PC-3 (cell line): ENCODE data around the gene ZBTB11. TPM values are rescaled to one million over a fixed set of nuclear protein-coding genes. Genes with fewer than 3 reads are reported as not detected.
"Not testable (repeated sequence)": the region's sequence is repeated elsewhere in the genome, so short reads cannot be mapped to it uniquely, and the experiment has no call there.

ENCODE experiments used
- ATAC-seq: fragments of 200-7000 bp; cut with Tn5 transposase; 2 replicates; pipeline ENCODE4 v1.9.1; 2020; ENCODE audit warnings: mild to moderate bottlenecking, moderate library complexity
- BruUV-seq: library from RNA; stranded (reverse); fragments of 400-500 nt; replicated peaks from 2 replicates; lab custom pipeline; 2021; lab: Mats Ljungman, UMichigan
- CTCF ChIA-PET: fragments of 300-600 bp; sonication (Branson Sonifier 250); formaldehyde crosslinking; loops from one replicate; lab custom pipeline; 2022; ENCODE audit warnings: antibody characterized with exemption; lab: Charles Lee
- POLR2A ChIA-PET: fragments of 300-600 bp; sonication (Branson Sonifier 250); formaldehyde crosslinking; loops from one replicate; lab custom pipeline; 2022; ENCODE audit warnings: antibody characterized with exemption; ENCODE audit not compliant: unreplicated experiment; lab: Charles Lee
- DNase-seq: peaks from one replicate; pipeline ENCODE4 v3.0.0-alpha.2; 2015
- H2AFZ ChIP-seq: fragments of 300-600 bp; sonication (generic); 2 replicates; pipeline ENCODE4 v1.6.0; 2016; ENCODE audit warnings: antibody characterized with exemption, low read length
- H3F3A ChIP-seq: fragments of 300-600 bp; sonication (generic); one replicate; pipeline ENCODE4 v1.6.0; 2017; ENCODE audit warnings: antibody characterized with exemption, low read length, control low read depth, mild to moderate bottlenecking; ENCODE audit not compliant: unreplicated experiment
- H3K27ac ChIP-seq: fragments of 300-600 bp; sonication (generic); 2 replicates; pipeline ENCODE4 v1.5.1; 2016; ENCODE audit warnings: mild to moderate bottlenecking, low read length
- H3K27me3 ChIP-seq: fragments of 300-600 bp; sonication (generic); 2 replicates; pipeline ENCODE4 v1.6.1; 2016; ENCODE audit warnings: low read length, mixed read lengths
- H3K36me3 ChIP-seq: fragments of 300-600 bp; sonication (generic); 2 replicates; pipeline ENCODE4 v1.6.1; 2016; ENCODE audit warnings: low read depth, mixed run types, low read length, mixed read lengths
- H3K4me1 ChIP-seq: fragments of 300-600 bp; sonication (generic); 2 replicates; pipeline ENCODE4 v1.5.1; 2016; ENCODE audit warnings: low read length; ENCODE audit not compliant: insufficient read depth
- H3K4me2 ChIP-seq: fragments of 300-600 bp; sonication (generic); 2 replicates; pipeline ENCODE4 v1.6.0; 2016; ENCODE audit warnings: low read length
- H3K4me3 ChIP-seq: fragments of 300-600 bp; sonication (generic); 2 replicates; pipeline ENCODE4 v1.5.1; 2016; ENCODE audit warnings: mild to moderate bottlenecking, low read length, mixed read lengths
- H3K79me2 ChIP-seq: fragments of 300-600 bp; sonication (generic); 2 replicates; pipeline ENCODE4 v1.6.1; 2017; ENCODE audit warnings: low read length, mixed read lengths
- H3K9ac ChIP-seq: fragments of 300-600 bp; sonication (generic); 2 replicates; pipeline ENCODE4 v1.6.0; 2016; ENCODE audit warnings: mild to moderate bottlenecking, low read length
- H3K9me2 ChIP-seq: fragments of 300-600 bp; sonication (generic); replicated peaks from 2 replicates; pipeline ENCODE4 v1.6.1; 2016; ENCODE audit warnings: mixed run types, low read length, mixed read lengths
- H3K9me3 ChIP-seq: fragments of 300-600 bp; sonication (generic); 2 replicates; pipeline ENCODE4 v1.6.1; 2016; ENCODE audit warnings: low read length, mixed read lengths
- H4K20me1 ChIP-seq: fragments of 300-600 bp; sonication (generic); 2 replicates; pipeline ENCODE4 v1.6.1; 2016; ENCODE audit warnings: low read length, mixed read lengths
- CTCF ChIP-seq: fragments of 300-600 bp; sonication (generic); conservative IDR thresholded peaks from 2 replicates; pipeline ENCODE4 v1.5.1; 2017; ENCODE audit warnings: antibody characterized with exemption, low read depth, mild to moderate bottlenecking, low read length
- EZH2 ChIP-seq: fragments of 300-600 bp; sonication (generic); IDR thresholded peaks from one replicate; pipeline ENCODE4 v1.6.1; 2017; ENCODE audit warnings: antibody characterized with exemption, mild to moderate bottlenecking, low read length; ENCODE audit not compliant: unreplicated experiment
- EZH2phosphoT487 ChIP-seq: fragments of 300-600 bp; sonication (generic); IDR thresholded peaks from 2 replicates; pipeline ENCODE4 v1.6.1; 2018; ENCODE audit warnings: mild to moderate bottlenecking, antibody characterized with exemption, low read length, borderline replicate concordance
- intact Hi-C: fragments of 100-400 bp; cut with micrococcal nuclease; formaldehyde crosslinking; loops from 2 replicates; pipeline ENCODE4 v1.9.0; 2023
- total RNA-seq: library from RNA; depleted of rRNA; stranded (reverse); fragments of >200 nt; gene quantifications from 2 replicates; pipeline ENCODE4 v1.2.3, GENCODE V29; 2014

Gene ZBTB11
- total RNA-seq, 1 experiment from 2014 or later, result 27.6 TPM

DNA sequence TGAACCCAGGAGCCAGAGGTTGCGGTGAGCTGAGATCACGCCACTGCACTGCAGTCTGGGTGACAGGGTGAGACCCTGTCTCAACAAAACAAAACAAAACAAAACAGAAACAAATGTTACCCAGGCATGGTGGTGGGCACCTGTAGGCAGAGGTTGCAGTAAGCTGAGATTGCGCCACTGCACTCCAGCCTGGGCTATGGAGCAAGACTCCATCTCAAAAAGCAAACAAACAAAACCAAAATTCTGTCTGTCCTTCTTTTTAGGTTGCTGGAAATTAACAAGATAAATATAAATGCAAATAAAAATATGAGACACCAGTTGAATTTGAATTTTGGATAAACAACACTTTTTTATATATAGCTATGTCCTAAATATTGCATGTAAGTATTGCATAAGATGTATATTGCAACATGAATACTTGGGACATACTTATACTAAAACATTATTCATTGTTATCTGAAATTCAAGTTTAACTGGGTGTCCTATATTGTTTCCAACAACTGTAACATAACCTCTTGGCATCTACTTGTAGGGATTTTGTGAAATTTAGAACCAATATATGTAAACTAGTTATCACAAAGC lies 42.8 kb upstream of the ZBTB11 start:
- Histone ChIP-seq H3K4me2 (no peak overlapping the region), H3K27me3 (no peaks in the 10 kb centered on the region), H3K4me3 (no peak overlapping the region), H3K9ac (no peak overlapping the region), H3K9me2 (no peaks in the 10 kb centered on the region), H3K4me1 (peaks cover 5% of the 10 kb centered on the region; the same call in 1 of the 2 replicates), H3K27ac (no peak overlapping the region), H2AFZ (no peak overlapping the region), H4K20me1 (no peaks in the 10 kb centered on the region), H3K9me3 (no peaks in the 10 kb centered on the region), H3F3A (no peaks in the 10 kb centered on the region), H3K79me2 (no peaks in the 10 kb centered on the region), H3K36me3 (no peaks in the 10 kb centered on the region)
- intact Hi-C loops, result loop anchor here (5.0 kb wide), 1 partner anchor 32 kb away; the partner anchor contains the start of gene RPL24
- DNase-seq (no peak), ATAC-seq (no peak)
- TF ChIP-seq CTCF (no peak), EZH2phosphoT487 (no peak), EZH2 (no peak)
- no TSS peak for BruUV-seq
- POLR2A ChIA-PET, result no interaction called here
- CTCF ChIA-PET, result no interaction called here

DNA sequence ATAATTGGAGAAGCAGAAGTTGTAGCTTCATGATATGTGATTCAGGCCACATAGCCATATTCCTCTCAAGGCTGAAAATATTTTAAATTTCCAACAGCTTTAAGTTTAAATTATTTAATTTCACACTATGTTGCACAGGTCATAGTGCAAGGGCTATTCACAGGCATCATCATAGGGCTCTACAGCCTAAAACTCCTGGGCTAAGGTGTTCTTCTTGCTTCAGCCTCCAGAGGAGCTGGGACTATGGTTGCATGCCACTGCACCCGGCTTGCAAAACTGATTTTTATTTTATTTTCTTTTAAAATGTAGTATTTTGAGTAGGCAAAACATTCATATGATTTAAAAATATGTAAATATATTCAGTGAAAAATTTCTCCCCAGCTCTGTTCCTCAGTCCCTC lies 41.5 kb upstream of the ZBTB11 start:
- H3K9me2 ChIP-seq, result no peaks in the 10 kb centered on the region
- H3K79me2 ChIP-seq, result no peaks in the 10 kb centered on the region
- no peak for ATAC-seq
- H3K36me3 ChIP-seq, result no peaks in the 10 kb centered on the region
- intact Hi-C loops, result no loop called here
- no peak overlapping the region for H3K4me2 ChIP-seq
- no peak for DNase-seq
- H2AFZ ChIP-seq, result no peak overlapping the region
- no peaks in the 10 kb centered on the region for H3K27me3 ChIP-seq
- TF ChIP-seq CTCF (no peak), EZH2 (no peak), EZH2phosphoT487 (no peak)
- no peaks in the 10 kb centered on the region for H3F3A ChIP-seq
- H4K20me1 ChIP-seq, result no peaks in the 10 kb centered on the region
- H3K27ac ChIP-seq, result no peak overlapping the region
- ChIA-PET POLR2A (no interaction called here), CTCF (no interaction called here)
- H3K4me3 ChIP-seq, result no peak overlapping the region
- H3K9me3 ChIP-seq, result no peaks in the 10 kb centered on the region
- no peaks in the 10 kb centered on the region for H3K4me1 ChIP-seq
- BruUV-seq, result no TSS peak
- H3K9ac ChIP-seq, result no peak overlapping the region

DNA sequence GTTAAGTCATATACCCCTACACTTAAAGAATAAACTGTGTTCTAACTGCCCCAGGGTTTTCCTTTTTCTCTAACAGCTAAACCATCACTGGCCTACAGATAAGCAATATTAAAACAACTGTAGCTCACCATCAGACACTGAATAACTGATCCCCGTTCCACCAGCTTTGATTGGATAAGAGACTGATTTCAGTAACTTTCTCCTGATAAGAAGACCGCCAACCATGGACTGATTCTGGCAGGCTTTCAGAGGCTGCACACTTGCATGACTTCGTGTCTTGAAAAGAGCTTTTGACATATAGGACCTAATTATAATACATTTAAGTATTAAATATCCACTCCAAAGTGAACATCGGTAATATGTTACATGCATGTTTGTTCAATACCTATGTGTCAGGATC lies 32.2 kb upstream of the ZBTB11 start:
- Histone ChIP-seq H4K20me1 (no peaks in the 10 kb centered on the region), H3K4me1 (no peaks in the 10 kb centered on the region), H3K36me3 (no peaks in the 10 kb centered on the region), H3K27me3 (no peaks in the 10 kb centered on the region), H2AFZ (no peak overlapping the region), H3K27ac (no peak overlapping the region), H3K79me2 (no peaks in the 10 kb centered on the region), H3K9ac (no peak overlapping the region), H3F3A (no peaks in the 10 kb centered on the region), H3K4me3 (no peak overlapping the region), H3K4me2 (no peak overlapping the region), H3K9me2 (no peaks in the 10 kb centered on the region), H3K9me3 (no peaks in the 10 kb centered on the region)
- no TSS peak for BruUV-seq
- intact Hi-C loops, result no loop called here
- ChIA-PET POLR2A (no interaction called here), CTCF (no interaction called here)
- no peak for ATAC-seq
- TF ChIP-seq EZH2, result no peak
- no peak for TF ChIP-seq CTCF
- no peak for TF ChIP-seq EZH2phosphoT487
- DNase-seq, result no peak

DNA sequence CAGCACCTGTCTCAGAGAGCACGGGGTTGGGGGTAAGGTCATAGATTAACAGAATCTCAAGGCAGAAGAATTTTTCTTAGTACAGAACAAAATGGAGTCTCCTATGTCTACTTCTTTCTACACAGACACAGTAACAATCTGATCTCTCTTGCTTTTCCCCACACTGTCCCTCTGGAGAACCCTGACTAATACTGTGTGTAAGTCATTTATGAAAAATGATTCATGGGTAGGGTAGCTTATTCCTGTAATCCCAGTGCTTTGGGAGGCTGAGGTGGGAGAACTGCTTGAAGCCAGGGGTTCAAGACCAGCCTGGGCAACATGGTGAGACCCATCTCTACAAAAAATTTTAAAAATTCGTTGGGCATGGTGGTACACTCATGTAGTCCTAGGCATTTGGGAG lies 27.7 kb upstream of the ZBTB11 start:
- H3K4me3 ChIP-seq, H3K9me2 ChIP-seq, H3K4me2 ChIP-seq, H3K27me3 ChIP-seq, H3K36me3 ChIP-seq, H3K27ac ChIP-seq, ATAC-seq, intact Hi-C loops, H2AFZ ChIP-seq, BruUV-seq, POLR2A ChIA-PET, H3K9me3 ChIP-seq, H3K9ac ChIP-seq, H3F3A ChIP-seq, H3K79me2 ChIP-seq, H4K20me1 ChIP-seq: not testable (repeated sequence)
- peaks cover 17% of the 10 kb centered on the region for H3K4me1 ChIP-seq
- CTCF ChIA-PET, result interaction anchor here (0.6 kb wide), 1 partner anchor 14 kb away, joined by 6 read pairs; no protein-coding TSS in a partner anchor
- DNase-seq, result peak; percentile 41
